NCI-H2227 (cell line): ENCODE measurements around the gene LAP3.
A peak's percentile ranks its signal among the peaks of the same experiment; 100 is the strongest.

Source experiments
- DNase-seq: peaks from one replicate; lab custom pipeline; 2025; ENCODE audit not compliant: unreplicated experiment; lab: John Stamatoyannopoulos, UW

LAP3 gene

GRCh38 chr4:17614416-17615299, 37.7 kb downstream of the LAP3 start, which contains the start of gene MED28:
Gene MED28, plus strand, starts transcription at chr4:17614641. Its CDS starts 14 bp downstream, at chr4:17614655.
- peak; percentile 94 for DNase-seq

- no peak for DNase-seq
Observed at GRCh38 chr4:17616283-17616682, 39.3 kb downstream of the LAP3 start.

GRCh38 chr4:17618926-17619325, 41.9 kb downstream of the LAP3 start:
- no peak for DNase-seq

GRCh38 chr4:17619416-17620105, 42.6 kb downstream of the LAP3 start:
- no peak for DNase-seq

GRCh38 chr4:17623451-17624001, 46.5 kb downstream of the LAP3 start:
- DNase-seq, result no peak

- no peak for DNase-seq
Observed at GRCh38 chr4:17624821-17625220, 47.8 kb downstream of the LAP3 start.

- no peak for DNase-seq
Observed at GRCh38 chr4:17630228-17630627, 53.2 kb downstream of the LAP3 start.

GRCh38 chr4:17633600-17633999, 56.6 kb downstream of the LAP3 start:
- no peak for DNase-seq

- DNase-seq, result no peak
Observed at GRCh38 chr4:17635056-17635455, 58.1 kb downstream of the LAP3 start.

GRCh38 chr4:17636341-17636695, 59.3 kb downstream of the LAP3 start:
- DNase-seq, result no peak

GRCh38 chr4:17636696-17637622, 60.0 kb downstream of the LAP3 start:
- DNase-seq, result peak; percentile 80

GRCh38 chr4:17639136-17639535, 62.1 kb downstream of the LAP3 start:
- DNase-seq, result no peak

- no peak for DNase-seq
Observed at GRCh38 chr4:17642398-17642783, 65.4 kb downstream of the LAP3 start.

- DNase-seq, result no peak
Observed at GRCh38 chr4:17646693-17647092, 69.7 kb downstream of the LAP3 start.

GRCh38 chr4:17647176-17647806, 70.3 kb downstream of the LAP3 start:
- no peak for DNase-seq

- DNase-seq, result no peak
Observed at GRCh38 chr4:17647927-17648326, 70.9 kb downstream of the LAP3 start.

- no peak for DNase-seq
Observed at GRCh38 chr4:17650406-17650805, 73.4 kb downstream of the LAP3 start.

GRCh38 chr4:17654701-17655100, 77.7 kb downstream of the LAP3 start:
- no peak for DNase-seq

- no peak for DNase-seq
Observed at GRCh38 chr4:17657090-17657489, 80.1 kb downstream of the LAP3 start.
